ENCODE results near the gene C22orf23.
A peak's percentile ranks its signal among the peaks of the same experiment; 100 is the strongest.
"Not testable (repeated sequence)": the region's sequence is repeated elsewhere in the genome, so short reads cannot be mapped to it uniquely, and the experiment has no call there.

C22orf23 gene

DNA sequence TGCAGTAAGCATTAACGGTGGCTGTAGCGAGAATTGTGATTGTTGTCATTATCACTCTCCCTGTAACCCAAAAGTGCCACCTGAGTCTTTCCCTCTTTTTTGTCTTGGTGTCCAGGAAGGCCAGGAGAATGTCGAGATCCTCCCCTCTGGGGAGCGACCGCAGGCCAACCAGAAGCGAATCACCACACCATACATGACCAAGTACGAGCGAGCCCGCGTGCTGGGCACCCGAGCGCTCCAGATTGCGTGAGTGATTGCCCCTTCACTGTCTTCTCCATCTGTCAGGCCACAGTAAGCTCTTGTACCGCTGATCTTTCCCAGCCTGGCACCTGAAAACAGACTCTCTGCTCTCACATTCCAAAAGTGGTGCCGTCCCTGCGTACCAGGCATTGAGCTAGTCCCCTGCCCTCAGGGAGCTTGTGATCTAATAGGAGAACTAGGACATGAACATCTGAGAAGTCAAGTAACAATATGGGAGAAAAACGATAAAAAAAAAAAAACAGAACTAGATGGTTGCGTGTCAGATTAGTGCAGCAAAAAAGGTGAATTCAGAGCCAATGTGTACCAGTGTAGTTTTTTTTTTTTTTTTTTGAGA is 5.9 kb upstream of the C22orf23 start:
- H4K20me1 ChIP-seq (ENCODE audit: low read depth, low read length), result no peaks in the 10 kb centered on the region

DNA sequence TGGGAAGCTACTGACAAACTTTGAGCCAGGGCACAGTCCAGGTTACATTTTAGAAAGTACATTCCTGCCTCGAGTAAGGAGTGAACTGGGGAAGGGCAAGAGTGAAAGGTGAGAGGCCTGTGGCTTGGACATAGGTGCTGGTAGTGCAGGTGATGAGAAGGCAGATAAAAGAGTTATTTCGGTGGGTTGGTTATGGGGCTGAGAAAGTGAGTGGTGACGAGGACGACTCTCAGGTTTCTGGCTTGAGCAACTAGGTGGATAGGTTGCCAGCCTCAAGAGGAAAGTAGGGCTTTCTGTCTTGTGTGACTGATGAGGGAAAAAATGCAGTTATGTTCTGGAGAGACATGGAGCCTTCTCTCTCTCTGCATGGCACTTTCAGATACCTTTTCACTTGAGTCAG is 3.8 kb upstream of the C22orf23 start:
- H3K4me2 ChIP-seq (ENCODE audit: low read depth, low read length, poor library complexity, severe bottlenecking), result no peak overlapping the region
- no peaks in the 10 kb centered on the region for H3K9me2 ChIP-seq (replicated peaks; ENCODE audit: insufficient read depth, low read length)
- no peaks in the 10 kb centered on the region for H3K27me3 ChIP-seq (ENCODE audit: low read length)
- no peaks in the 10 kb centered on the region for H4K20me1 ChIP-seq (ENCODE audit: low read depth, low read length)
- TF ChIP-seq, protein P1, sequence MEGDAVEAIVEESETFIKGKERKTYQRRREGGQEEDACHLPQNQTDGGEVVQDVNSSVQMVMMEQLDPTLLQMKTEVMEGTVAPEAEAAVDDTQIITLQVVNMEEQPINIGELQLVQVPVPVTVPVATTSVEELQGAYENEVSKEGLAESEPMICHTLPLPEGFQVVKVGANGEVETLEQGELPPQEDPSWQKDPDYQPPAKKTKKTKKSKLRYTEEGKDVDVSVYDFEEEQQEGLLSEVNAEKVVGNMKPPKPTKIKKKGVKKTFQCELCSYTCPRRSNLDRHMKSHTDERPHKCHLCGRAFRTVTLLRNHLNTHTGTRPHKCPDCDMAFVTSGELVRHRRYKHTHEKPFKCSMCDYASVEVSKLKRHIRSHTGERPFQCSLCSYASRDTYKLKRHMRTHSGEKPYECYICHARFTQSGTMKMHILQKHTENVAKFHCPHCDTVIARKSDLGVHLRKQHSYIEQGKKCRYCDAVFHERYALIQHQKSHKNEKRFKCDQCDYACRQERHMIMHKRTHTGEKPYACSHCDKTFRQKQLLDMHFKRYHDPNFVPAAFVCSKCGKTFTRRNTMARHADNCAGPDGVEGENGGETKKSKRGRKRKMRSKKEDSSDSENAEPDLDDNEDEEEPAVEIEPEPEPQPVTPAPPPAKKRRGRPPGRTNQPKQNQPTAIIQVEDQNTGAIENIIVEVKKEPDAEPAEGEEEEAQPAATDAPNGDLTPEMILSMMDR (IDR thresholded peaks at IDR 0.05; ENCODE audit: insufficient read depth, low read length, poor library complexity, severe bottlenecking), result no peak
- TF ChIP-seq EZH2phosphoT487 (conservative IDR thresholded peaks at IDR 0.05; ENCODE audit: low read length), result no peak
- H3K27ac ChIP-seq (ENCODE audit: low read depth, low read length), result no peak overlapping the region
- H3K79me2 ChIP-seq (ENCODE audit: insufficient read depth, low read length), result peaks cover 24% of the 10 kb centered on the region
- H3K4me3 ChIP-seq (ENCODE audit: insufficient read depth, low read length, poor library complexity, severe bottlenecking), result no peak overlapping the region
- no peaks in the 10 kb centered on the region for H3F3A ChIP-seq (ENCODE audit: insufficient read depth)
- no peaks in the 10 kb centered on the region for H3K9me3 ChIP-seq (ENCODE audit: insufficient read depth, low read length)
- H2AFZ ChIP-seq (ENCODE audit: low read depth, low read length, severe bottlenecking), result no peak overlapping the region
- peaks cover 6% of the 10 kb centered on the region; the same call in 1 of the 2 replicates for H3K36me3 ChIP-seq (ENCODE audit: low read length)
- no peak overlapping the region for H3K9ac ChIP-seq (ENCODE audit: low read length)

More for the DNA sequence above, 5.9 kb upstream of the C22orf23 start:
- Histone ChIP-seq H3K9me3 (ENCODE audit: insufficient read depth, low read length) (no peaks in the 10 kb centered on the region), H3K79me2 (ENCODE audit: insufficient read depth, low read length) (peaks cover 15% of the 10 kb centered on the region), H3F3A (ENCODE audit: insufficient read depth) (no peaks in the 10 kb centered on the region), H3K27me3 (ENCODE audit: low read length) (no peaks in the 10 kb centered on the region), H3K9ac (ENCODE audit: low read length) (no peak overlapping the region), H3K9me2 (replicated peaks; ENCODE audit: insufficient read depth, low read length) (no peaks in the 10 kb centered on the region), H3K4me3 (ENCODE audit: insufficient read depth, low read length, poor library complexity, severe bottlenecking) (no peak overlapping the region), H2AFZ (ENCODE audit: low read depth, low read length, severe bottlenecking) (no peak overlapping the region), H3K27ac (ENCODE audit: low read depth, low read length) (no peak overlapping the region), H3K36me3 (ENCODE audit: low read length) (peaks cover 6% of the 10 kb centered on the region; the same call in 1 of the 2 replicates), H3K4me2 (ENCODE audit: low read depth, low read length, poor library complexity, severe bottlenecking) (no peak overlapping the region)
- TF ChIP-seq EZH2phosphoT487 (conservative IDR thresholded peaks at IDR 0.05; ENCODE audit: low read length), result no peak
- TF ChIP-seq, protein P1 (IDR thresholded peaks at IDR 0.05; ENCODE audit: insufficient read depth, low read length, poor library complexity, severe bottlenecking), result no peak

DNA sequence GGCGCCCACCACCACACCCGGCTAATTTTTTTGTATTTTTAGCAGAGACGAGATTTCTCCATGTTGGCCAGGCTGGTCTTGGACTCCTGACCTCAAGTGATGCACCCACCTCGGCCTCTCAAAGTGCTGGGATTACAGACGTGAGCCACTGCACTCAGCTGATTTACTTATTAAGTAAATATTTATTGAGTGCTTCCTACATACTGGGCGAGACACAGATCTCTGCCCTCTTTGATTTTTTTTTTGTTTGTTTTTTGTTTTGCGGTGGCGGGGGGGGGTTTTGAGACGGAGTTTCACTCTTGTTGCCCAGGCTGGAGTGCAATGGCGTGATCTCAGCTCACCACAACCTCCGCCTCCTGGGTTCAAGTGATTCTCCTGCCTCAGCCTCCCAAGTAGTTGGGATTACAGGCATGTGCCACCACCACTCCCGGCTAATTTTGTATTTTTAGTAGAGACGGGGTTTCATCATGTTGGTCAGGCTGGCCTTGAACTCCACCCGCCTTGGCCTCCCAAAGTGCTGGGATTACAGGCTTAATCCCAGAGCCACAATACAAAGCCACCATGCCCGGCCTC is 2.5 kb upstream of the C22orf23 start:
- not testable (repeated sequence) for H3F3A ChIP-seq (ENCODE audit: insufficient read depth); H3K4me2 ChIP-seq (ENCODE audit: low read depth, low read length, poor library complexity, severe bottlenecking); H3K9me3 ChIP-seq (ENCODE audit: insufficient read depth, low read length); H3K36me3 ChIP-seq (ENCODE audit: low read length); H3K9ac ChIP-seq (ENCODE audit: low read length); H3K4me3 ChIP-seq (ENCODE audit: insufficient read depth, low read length, poor library complexity, severe bottlenecking); H3K27me3 ChIP-seq (ENCODE audit: low read length); H4K20me1 ChIP-seq (ENCODE audit: low read depth, low read length); H3K9me2 ChIP-seq (replicated peaks; ENCODE audit: insufficient read depth, low read length); H3K27ac ChIP-seq (ENCODE audit: low read depth, low read length); H2AFZ ChIP-seq (ENCODE audit: low read depth, low read length, severe bottlenecking)
- peaks cover 24% of the 10 kb centered on the region for H3K79me2 ChIP-seq (ENCODE audit: insufficient read depth, low read length)

DNA sequence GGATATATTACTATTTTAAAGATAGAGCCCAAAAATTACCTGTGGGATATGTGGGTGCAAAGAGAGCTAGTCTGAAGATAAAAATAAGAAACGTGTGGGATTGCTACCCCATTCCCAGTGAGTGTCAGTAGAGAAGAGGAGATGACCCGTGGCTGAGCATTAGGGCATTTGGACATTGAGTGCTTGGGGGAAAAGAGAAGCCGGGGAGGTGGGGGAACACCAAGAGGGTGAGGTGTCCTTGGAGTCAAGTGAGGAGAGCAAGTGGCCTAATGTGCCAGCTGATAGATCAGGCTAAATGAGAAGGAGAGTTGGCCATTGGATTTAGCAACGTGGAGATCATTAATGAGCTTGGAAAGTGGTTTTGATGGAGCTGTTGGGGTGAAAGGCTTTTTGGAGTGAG is 1.3 kb upstream of the C22orf23 start:
- no peaks in the 10 kb centered on the region for H4K20me1 ChIP-seq (ENCODE audit: low read depth, low read length)
- no peak overlapping the region for H3K27ac ChIP-seq (ENCODE audit: low read depth, low read length)
- no peaks in the 10 kb centered on the region for H3F3A ChIP-seq (ENCODE audit: insufficient read depth)
- no peaks in the 10 kb centered on the region for H3K9me2 ChIP-seq (replicated peaks; ENCODE audit: insufficient read depth, low read length)
- H3K9ac ChIP-seq (ENCODE audit: low read length), result peak overlapping the region; percentile 92
- H3K27me3 ChIP-seq (ENCODE audit: low read length), result no peaks in the 10 kb centered on the region
- TF ChIP-seq, protein P1 (IDR thresholded peaks at IDR 0.05; ENCODE audit: insufficient read depth, low read length, poor library complexity, severe bottlenecking), result no peak
- TF ChIP-seq EZH2phosphoT487 (conservative IDR thresholded peaks at IDR 0.05; ENCODE audit: low read length), result no peak
- H3K4me2 ChIP-seq (ENCODE audit: low read depth, low read length, poor library complexity, severe bottlenecking), result peak overlapping the region; percentile 64
- H3K79me2 ChIP-seq (ENCODE audit: insufficient read depth, low read length), result peaks cover 24% of the 10 kb centered on the region
- no peak overlapping the region for H2AFZ ChIP-seq (ENCODE audit: low read depth, low read length, severe bottlenecking)
- no peaks in the 10 kb centered on the region for H3K9me3 ChIP-seq (ENCODE audit: insufficient read depth, low read length)
- H3K36me3 ChIP-seq (ENCODE audit: low read length), result peaks cover 6% of the 10 kb centered on the region; the same call in 1 of the 2 replicates
- H3K4me3 ChIP-seq (ENCODE audit: insufficient read depth, low read length, poor library complexity, severe bottlenecking), result peak overlapping the region; percentile 93
